OCI-LY7 (cell line): ENCODE measurements around the gene CCDC110. TPM values are rescaled to one million over a fixed set of nuclear protein-coding genes. Genes with fewer than 3 reads are reported as not detected.
A peak's percentile ranks its signal among the peaks of the same experiment; 100 is the strongest.

Source experiments
- BruUV-seq: library from RNA; stranded (reverse); fragments of 400-500 nt; replicated peaks from 2 replicates; lab custom pipeline; 2021; lab: Mats Ljungman, UMichigan
- CTCF ChIA-PET: fragments of 300-600 bp; sonication (Branson Sonifier 250); formaldehyde crosslinking; loops from one replicate; lab custom pipeline; 2022; ENCODE audit warnings: antibody characterized with exemption; ENCODE audit not compliant: unreplicated experiment; lab: Charles Lee
- POLR2A ChIA-PET: fragments of 300-600 bp; sonication (Branson Sonifier 250); formaldehyde crosslinking; loops from one replicate; lab custom pipeline; 2022; ENCODE audit warnings: antibody characterized with exemption; lab: Charles Lee
- DNase-seq: peaks from one replicate; pipeline ENCODE4 v3.0.0-alpha.2; 2015; ENCODE audit warnings: low spot score
- H2AFZ ChIP-seq: fragments of 200-600 bp; sonication (generic), shearing (Covaris generic); 2 replicates; pipeline ENCODE4 v1.6.1; 2014; ENCODE audit warnings: mild to moderate bottlenecking, antibody characterized with exemption, low read length, moderate library complexity
- H3K27ac ChIP-seq: fragments of 200-600 bp; sonication (generic); 2 replicates; pipeline ENCODE4 v1.5.1; 2014; ENCODE audit warnings: mixed run types, low read depth, mild to moderate bottlenecking, moderate library complexity, low read length, inconsistent platforms; ENCODE audit not compliant: poor library complexity, severe bottlenecking
- H3K36me3 ChIP-seq: fragments of 200-600 bp; sonication (generic); 2 replicates; pipeline ENCODE4 v1.6.1; 2014; ENCODE audit warnings: mild to moderate bottlenecking, antibody characterized with exemption, low read length, moderate library complexity, mixed read lengths; ENCODE audit not compliant: insufficient read depth
- H3K4me1 ChIP-seq: fragments of 200-600 bp; sonication (generic); 2 replicates; pipeline ENCODE4 v1.5.1; 2014; ENCODE audit warnings: mild to moderate bottlenecking, low read length; ENCODE audit not compliant: insufficient read depth, poor library complexity, severe bottlenecking
- H3K4me2 ChIP-seq: fragments of 200-600 bp; sonication (generic); 2 replicates; pipeline ENCODE4 v1.6.1; 2014; ENCODE audit warnings: mild to moderate bottlenecking, low read length
- H3K4me3 ChIP-seq: fragments of 200-600 bp; sonication (generic); 2 replicates; pipeline ENCODE4 v1.5.1; 2014; ENCODE audit warnings: mild to moderate bottlenecking, low read depth, low read length; ENCODE audit not compliant: poor library complexity, severe bottlenecking
- H3K79me2 ChIP-seq: fragments of 200-600 bp; sonication (generic); 2 replicates; pipeline ENCODE4 v1.6.1; 2016; ENCODE audit warnings: low read depth, mild to moderate bottlenecking, low read length, moderate library complexity, mixed read lengths; ENCODE audit not compliant: insufficient read depth
- H3K9me2 ChIP-seq: fragments of 200-600 bp; sonication (generic); 2 replicates; pipeline ENCODE4 v1.6.1; 2016; ENCODE audit warnings: mild to moderate bottlenecking, low read length, mixed read lengths; ENCODE audit not compliant: insufficient read depth
- H3K9me3 ChIP-seq: fragments of 200-600 bp; sonication (generic); 2 replicates; pipeline ENCODE4 v1.6.1; 2014; ENCODE audit warnings: mild to moderate bottlenecking, mixed run types, low read length, mixed read lengths
- H4K20me1 ChIP-seq: fragments of 200-600 bp; sonication (generic); 2 replicates; pipeline ENCODE4 v1.6.1; 2014; ENCODE audit warnings: mild to moderate bottlenecking, antibody characterized with exemption, low read length, moderate library complexity, mixed read lengths; ENCODE audit not compliant: insufficient read depth
- EZH2phosphoT487 ChIP-seq: fragments of 200-600 bp; sonication (generic); IDR thresholded peaks from 2 replicates; pipeline ENCODE4 v1.6.1; 2018; ENCODE audit warnings: low read depth, borderline replicate concordance, mild to moderate bottlenecking, mixed run types, antibody characterized with exemption, low read length, moderate library complexity, mixed read lengths
- intact Hi-C: fragments of 100-400 bp; cut with micrococcal nuclease; formaldehyde crosslinking; loops from one replicate; pipeline ENCODE4 v1.10.0; 2022; ENCODE audit not compliant: unreplicated experiment
- total RNA-seq, 2 experiments: library from RNA; depleted of rRNA in 1 of 2; stranded (reverse); fragments of >200 nt in 1 of 2; shearing (Covaris generic) in 1 of 2; gene quantifications; 2 replicates each; pipeline ENCODE4 v1.2.3, GENCODE V29; 2014 to 2022
- TF ChIP-seq, protein P1 (sequence below): fragments of 200-600 bp; sonication (generic); conservative IDR thresholded peaks from 2 replicates; pipeline ENCODE4 v1.5.1; 2014; ENCODE audit warnings: mild to moderate bottlenecking, antibody characterized with exemption, low read length, moderate library complexity, mixed read lengths

Gene CCDC110
- total RNA-seq, 2 experiments from 2014 or later = 1.7 to 12.0 TPM

- TF ChIP-seq EZH2phosphoT487 = no peak
- TF ChIP-seq, protein P1, sequence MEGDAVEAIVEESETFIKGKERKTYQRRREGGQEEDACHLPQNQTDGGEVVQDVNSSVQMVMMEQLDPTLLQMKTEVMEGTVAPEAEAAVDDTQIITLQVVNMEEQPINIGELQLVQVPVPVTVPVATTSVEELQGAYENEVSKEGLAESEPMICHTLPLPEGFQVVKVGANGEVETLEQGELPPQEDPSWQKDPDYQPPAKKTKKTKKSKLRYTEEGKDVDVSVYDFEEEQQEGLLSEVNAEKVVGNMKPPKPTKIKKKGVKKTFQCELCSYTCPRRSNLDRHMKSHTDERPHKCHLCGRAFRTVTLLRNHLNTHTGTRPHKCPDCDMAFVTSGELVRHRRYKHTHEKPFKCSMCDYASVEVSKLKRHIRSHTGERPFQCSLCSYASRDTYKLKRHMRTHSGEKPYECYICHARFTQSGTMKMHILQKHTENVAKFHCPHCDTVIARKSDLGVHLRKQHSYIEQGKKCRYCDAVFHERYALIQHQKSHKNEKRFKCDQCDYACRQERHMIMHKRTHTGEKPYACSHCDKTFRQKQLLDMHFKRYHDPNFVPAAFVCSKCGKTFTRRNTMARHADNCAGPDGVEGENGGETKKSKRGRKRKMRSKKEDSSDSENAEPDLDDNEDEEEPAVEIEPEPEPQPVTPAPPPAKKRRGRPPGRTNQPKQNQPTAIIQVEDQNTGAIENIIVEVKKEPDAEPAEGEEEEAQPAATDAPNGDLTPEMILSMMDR = no peak
- CTCF ChIA-PET = interaction anchor here (0.6 kb wide), 1 partner anchor 77 kb away, joined by 3 read pairs; no protein-coding TSS in a partner anchor
- no peaks in the 10 kb centered on the region for H4K20me1 ChIP-seq
- H3K9me3 ChIP-seq = no peaks in the 10 kb centered on the region
- peak within 1 kb of the TSS; percentile 75 for H3K4me3 ChIP-seq
- H2AFZ ChIP-seq = peak within 1 kb of the TSS; percentile 55
- H3K4me1 ChIP-seq = peaks cover 58% of the 10 kb centered on the region
- POLR2A ChIA-PET = interaction anchor here (0.6 to 4.6 kb wide), 11 partner anchors 9 to 1520 kb away, joined by 3 to 33 read pairs (median 3); partner anchors contain the start of gene UFSP2
- peaks cover 6% of the 10 kb centered on the region; the same call in 1 of the 2 replicates for H3K79me2 ChIP-seq
- DNase-seq = no peak
- intact Hi-C loops = loop anchor here (1.0 to 10.0 kb wide), 5 partner anchors 74 to 582 kb away; partner anchors contain the start of genes CCDC110 and SNX25
- H3K4me2 ChIP-seq = peak within 1 kb of the TSS; percentile 76
- H3K9me2 ChIP-seq = no peaks in the 10 kb centered on the region
- BruUV-seq = no TSS peak
- peak within 1 kb of the TSS; percentile 70 for H3K27ac ChIP-seq
- H3K36me3 ChIP-seq = peaks cover 31% of the 10 kb centered on the region
These were observed 74.7 kb downstream of the CCDC110 start, which contains the start of gene ANKRD37 for GRCh38 chr4:185396724-185397385. Gene ANKRD37 (plus strand): TSS chr4:185396841. CDS start chr4:185396924, 83 bp downstream.

- Histone ChIP-seq H3K27ac (peak overlapping the region; percentile 70), H3K9me2 (no peaks in the 10 kb centered on the region), H2AFZ (peak overlapping the region; percentile 55), H3K79me2 (peaks cover 6% of the 10 kb centered on the region; the same call in 1 of the 2 replicates), H3K9me3 (no peaks in the 10 kb centered on the region), H4K20me1 (no peaks in the 10 kb centered on the region), H3K4me3 (peak overlapping the region; percentile 75), H3K4me2 (peak overlapping the region; percentile 76), H3K4me1 (peaks cover 58% of the 10 kb centered on the region), H3K36me3 (peaks cover 24% of the 10 kb centered on the region)
- ChIA-PET POLR2A (interaction anchor here (0.6 to 4.6 kb wide), 13 partner anchors 9 to 1519 kb away, joined by 3 to 33 read pairs (median 4); partner anchors contain the start of gene UFSP2), CTCF (interaction anchor here (0.6 kb wide), 1 partner anchor 78 kb away, joined by 3 read pairs; no protein-coding TSS in a partner anchor)
- intact Hi-C loops = loop anchor here (2.0 to 10.0 kb wide), 4 partner anchors 75 to 581 kb away; partner anchors contain the start of genes CCDC110 and SNX25
- peak; percentile 97 for DNase-seq
- TF ChIP-seq, protein P1 = no peak
- no peak for TF ChIP-seq EZH2phosphoT487
- no TSS peak for BruUV-seq
These were observed 75.4 kb downstream of the CCDC110 start for GRCh38 chr4:185395956-185396723.
